HS-5 (cell line): ENCODE results near the gene IFI30.

Source experiments
- DNase-seq: peaks from one replicate; pipeline ENCODE4 v3.0.0-alpha.2; 2012; ENCODE audit warnings: low read depth

The IFI30 gene

DNA sequence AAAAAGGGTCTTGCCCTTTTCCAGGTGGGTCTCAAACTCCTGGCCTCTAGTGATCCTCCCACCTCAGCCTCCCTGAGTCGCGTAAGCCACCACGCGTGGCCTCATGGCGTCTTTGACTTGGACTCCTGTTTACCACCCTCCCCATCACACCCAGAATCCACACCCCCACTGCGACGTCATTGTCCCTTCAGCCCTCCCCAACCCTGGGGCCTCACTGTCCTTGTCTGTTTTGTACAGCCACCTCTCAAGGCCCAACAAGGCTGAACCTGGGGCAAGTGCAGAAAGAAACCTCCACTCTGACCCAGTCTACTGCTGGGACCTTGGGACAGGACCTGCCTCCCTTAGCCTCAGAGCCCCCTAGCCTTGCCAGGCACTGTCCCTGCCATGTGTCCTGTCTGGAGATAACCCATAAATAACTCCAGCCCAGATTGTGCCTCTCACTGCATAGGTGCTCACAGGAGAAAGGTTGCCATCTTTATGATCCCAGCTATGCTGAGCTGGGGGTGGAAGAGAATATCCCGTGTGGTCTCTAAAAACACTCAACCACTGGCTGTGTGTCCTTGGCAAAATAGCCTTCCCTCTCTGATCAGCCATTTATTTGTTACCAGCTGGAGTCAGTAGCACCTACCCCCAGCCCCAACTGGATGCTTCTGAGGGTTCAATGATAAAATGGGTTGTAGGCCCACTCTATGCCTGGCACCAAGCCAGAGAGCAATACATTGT, 1.8 kb upstream of the IFI30 start:
- no peak for DNase-seq

GRCh38 chr19:18172331-18173053, 1.1 kb upstream of the IFI30 start:
- DNase-seq, result no peak

DNA sequence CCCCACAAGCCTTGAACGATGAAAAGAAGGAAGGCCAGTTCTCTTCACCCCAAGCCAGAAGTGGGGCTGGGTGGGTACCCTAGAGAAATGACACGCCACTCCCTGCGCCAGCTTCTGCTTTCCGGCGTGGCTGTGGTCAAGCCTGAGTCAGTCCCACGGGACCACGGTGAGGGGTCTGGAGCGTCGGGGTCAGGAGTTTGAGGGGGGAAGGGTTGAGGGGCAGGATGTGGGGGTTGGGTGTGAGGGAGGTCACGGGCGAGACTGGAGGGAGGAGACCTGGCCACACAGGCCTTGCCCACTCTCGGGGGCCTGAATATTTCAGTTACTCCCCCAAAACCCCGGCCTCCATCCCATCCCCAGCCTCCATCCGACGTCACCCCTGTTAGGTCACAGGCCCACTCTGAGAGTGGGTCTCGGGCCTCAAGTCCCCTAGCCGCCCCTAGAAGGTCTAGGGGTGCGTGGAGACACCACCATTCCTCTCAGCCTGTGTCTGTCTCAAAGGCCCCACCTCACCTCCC, 500 bp upstream of the IFI30 start:
- no peak for DNase-seq

- no peak for DNase-seq
Measured at GRCh38 chr19:18174983-18175382, 1.4 kb downstream of the IFI30 start.

- no peak for DNase-seq
Measured at GRCh38 chr19:18176367-18177310, 3.0 kb downstream of the IFI30 start.

- DNase-seq, result no peak
Measured at GRCh38 chr19:18179957-18180356, 6.3 kb downstream of the IFI30 start.

GRCh38 chr19:18183529-18183928, 9.9 kb downstream of the IFI30 start:
- DNase-seq, result no peak

DNA sequence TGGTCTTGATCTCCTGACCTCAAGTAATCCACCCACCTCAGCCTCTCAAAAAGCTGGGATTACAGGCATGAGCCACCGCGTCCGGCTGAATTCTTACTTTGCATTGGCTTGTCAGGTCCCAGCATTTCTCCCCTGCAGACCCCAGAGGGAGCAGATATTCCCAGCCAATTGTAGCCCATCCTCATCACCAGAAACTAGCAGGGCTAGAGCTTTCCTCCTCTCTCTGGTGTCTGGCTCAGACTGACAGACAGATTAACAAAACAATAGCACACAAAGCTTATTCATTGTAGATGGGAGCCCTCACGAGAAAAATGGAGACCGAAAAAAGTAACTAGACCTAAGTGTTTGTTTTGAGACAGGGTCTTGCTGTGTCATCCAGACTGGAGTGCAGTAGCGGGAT, 11.9 kb downstream of the IFI30 start:
- no peak for DNase-seq

- no peak for DNase-seq
Measured at GRCh38 chr19:18190278-18190677, 16.7 kb downstream of the IFI30 start.

GRCh38 chr19:18191640-18192062, 18.0 kb downstream of the IFI30 start:
- DNase-seq, result no peak

DNA sequence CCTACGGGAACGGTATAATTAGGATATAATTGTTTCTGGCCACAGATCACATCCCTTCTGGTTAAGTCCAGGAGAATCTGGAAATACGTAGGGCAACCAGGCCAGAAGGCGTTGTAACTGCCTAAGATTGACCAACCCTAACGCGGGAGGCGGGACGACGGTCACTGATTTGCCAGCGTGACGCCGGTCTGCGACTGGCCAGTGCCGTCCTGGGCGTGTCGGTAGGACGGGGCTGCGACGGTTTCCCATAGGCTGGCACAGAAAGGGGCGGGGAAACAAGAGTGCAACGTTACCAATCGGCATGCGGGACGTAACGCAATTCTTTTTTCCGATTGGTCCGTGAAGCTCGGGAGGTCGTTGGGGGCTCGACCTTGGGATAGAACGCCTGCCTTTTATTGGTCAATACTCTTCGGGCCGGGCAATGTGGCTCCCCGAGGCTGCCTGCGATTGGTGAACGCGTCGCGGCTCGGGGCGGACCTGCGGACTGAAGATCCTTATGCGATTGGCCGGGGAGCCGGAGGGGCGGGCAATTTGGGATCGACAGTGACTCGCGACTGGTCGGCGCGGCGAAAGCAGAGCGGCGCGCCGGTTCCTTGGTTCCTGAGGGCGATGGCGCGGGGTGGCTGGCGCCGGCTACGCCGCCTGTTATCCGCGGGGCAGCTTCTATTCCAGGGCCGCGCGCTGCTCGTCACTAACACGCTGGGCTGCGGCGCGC, 19.2 kb downstream of the IFI30 start, which contains the start of gene MPV17L2:
Gene MPV17L2 (plus strand): TSS at position 546 of the 715 bp plus-strand sequence. CDS start 64 bp downstream, at position 610.
- DNase-seq, result peak; percentile 99

DNA sequence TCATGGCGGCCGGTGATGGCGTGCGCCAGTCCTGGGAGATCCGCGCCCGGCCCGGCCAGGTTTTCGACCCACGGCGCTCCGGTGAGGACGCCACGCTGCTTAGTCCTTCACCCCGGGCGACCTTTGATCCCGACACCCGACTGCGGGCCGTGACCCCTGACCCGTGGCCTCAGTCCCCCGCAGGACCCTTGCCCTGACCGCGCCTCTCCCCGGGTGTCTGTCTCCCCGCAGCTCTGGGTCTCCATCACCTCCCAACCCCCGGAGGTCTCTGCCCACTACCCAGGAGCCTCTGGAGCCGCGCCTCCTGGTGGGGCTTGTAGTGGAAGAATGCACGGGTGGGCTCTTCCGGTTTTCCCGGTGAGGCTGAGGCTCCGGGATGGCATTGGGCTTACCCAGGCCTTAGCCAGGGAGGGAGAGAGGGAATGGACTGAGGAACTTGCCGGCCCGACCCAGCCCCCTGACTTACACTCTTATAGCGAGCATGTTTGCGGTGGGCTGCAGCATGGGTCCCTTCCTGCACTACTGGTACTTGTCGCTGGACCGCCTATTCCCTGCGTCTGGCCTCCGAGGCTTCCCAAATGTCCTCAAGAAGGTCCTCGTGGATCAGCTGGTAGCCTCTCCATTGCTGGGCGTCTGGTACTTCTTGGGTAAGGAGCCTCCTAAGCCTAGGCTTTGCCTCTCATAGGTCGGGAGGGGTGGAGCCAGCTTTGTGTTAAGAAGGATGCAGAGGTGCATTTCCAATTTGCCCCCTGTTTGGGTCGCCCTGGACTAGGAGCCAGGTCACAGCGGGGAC, 20.0 kb downstream of the IFI30 start:
- no peak for DNase-seq

DNA sequence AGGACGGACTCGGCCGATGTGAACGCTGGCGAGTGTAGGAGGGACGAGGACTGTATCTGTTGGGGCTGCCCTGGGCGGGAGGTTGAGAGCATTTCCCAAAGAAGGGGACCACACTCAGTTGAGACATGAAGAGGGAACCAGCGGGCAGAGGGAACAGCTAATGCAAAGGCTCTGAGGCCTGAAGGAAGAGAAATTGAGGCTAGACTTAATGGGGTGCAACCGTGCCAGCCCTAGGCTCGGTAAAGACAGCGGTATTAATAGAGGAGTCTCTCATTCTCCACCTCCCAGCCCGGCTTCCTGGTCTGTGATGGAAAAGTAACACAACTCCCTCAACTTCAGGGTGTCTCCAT, 20.5 kb downstream of the IFI30 start:
- no peak for DNase-seq

- DNase-seq, result no peak
Measured at GRCh38 chr19:18194554-18195238, 21.1 kb downstream of the IFI30 start.

DNA sequence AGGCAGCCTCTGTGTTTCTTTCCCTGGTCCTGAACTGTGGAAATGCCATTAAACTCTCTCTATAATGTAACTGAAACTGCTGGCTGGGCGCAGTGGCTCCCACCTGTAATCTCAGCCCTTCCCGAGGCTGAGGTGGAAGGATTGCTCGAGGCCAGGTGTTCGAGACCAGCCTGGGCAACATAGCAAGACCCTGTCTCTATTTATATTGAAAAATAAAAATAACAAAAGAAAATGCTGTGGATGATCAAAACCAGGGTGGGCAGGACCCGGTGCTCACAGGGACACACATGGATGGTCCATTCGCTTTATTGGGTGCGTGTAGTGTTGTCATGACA, 22.9 kb downstream of the IFI30 start:
- DNase-seq, result no peak

DNA sequence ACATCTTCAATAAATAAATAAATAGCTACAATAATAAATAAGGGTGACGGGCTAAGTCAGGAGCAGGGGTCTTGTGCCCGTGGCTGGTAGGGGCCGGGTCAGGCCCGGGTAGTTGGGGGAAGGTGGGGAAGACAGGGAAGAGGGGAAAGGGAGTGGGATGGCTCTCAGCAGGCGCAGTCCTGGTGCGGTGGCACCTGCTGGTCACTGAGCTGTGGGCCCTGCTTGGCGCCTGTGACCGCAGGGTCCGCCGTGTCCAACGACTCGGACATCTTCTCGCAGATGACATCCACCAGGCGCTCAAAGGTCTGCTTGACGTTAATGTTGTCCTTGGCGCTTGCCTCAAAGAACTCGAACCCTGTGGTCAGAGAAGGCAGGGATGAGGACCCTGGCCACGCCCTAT, 23.7 kb downstream of the IFI30 start:
- DNase-seq, result no peak

DNA sequence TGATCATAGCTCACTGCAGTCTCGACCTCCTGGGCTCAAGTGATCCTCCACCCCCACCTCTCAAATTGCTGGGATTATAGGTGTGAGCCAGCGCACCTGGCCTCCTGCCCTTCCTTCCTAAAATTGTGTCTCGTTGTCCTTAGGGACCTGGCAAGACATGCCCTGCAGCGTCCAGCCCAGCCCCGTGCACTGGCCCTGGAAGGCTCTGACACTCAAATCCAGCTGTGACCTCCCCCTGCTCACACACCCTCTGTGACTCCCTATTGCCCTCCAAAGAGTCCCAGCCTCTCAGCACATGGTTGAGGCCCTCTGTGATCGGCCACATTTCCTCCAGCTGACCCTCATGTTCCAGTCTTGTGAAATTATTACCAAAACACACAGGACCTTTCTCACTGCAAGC, 24.3 kb downstream of the IFI30 start:
- DNase-seq, result no peak

DNA sequence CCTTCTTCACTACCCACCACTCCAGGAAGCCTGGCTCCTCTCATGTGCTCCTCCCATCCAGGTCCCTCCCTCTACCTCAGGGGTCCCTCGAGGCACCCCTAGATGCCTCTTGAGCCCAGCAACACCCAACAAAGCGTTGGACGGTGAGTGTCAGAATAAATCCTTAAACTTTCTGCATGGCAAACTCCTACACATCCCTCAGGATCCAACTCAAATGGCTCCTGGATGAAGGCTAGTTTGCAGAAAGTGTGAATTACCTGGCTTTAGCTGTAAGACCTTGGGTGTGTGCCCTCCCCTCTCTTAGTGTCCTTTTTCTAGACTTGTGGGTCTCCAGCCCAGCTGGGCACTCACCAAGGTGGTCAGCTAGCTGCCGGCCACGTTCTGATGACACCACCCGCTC, 24.8 kb downstream of the IFI30 start:
- no peak for DNase-seq

- DNase-seq, result no peak
Measured at GRCh38 chr19:18202397-18202777, 28.8 kb downstream of the IFI30 start.

- no peak for DNase-seq
Measured at GRCh38 chr19:18202778-18203407, 29.3 kb downstream of the IFI30 start.
